ENCODE data around the gene ZBED4. TPM values are rescaled to one million over a fixed set of nuclear protein-coding genes. Genes with fewer than 3 reads are reported as not detected.

ZBED4 gene
- total RNA-seq, 1 experiment from 2014 or later: 23.0 TPM

DNA sequence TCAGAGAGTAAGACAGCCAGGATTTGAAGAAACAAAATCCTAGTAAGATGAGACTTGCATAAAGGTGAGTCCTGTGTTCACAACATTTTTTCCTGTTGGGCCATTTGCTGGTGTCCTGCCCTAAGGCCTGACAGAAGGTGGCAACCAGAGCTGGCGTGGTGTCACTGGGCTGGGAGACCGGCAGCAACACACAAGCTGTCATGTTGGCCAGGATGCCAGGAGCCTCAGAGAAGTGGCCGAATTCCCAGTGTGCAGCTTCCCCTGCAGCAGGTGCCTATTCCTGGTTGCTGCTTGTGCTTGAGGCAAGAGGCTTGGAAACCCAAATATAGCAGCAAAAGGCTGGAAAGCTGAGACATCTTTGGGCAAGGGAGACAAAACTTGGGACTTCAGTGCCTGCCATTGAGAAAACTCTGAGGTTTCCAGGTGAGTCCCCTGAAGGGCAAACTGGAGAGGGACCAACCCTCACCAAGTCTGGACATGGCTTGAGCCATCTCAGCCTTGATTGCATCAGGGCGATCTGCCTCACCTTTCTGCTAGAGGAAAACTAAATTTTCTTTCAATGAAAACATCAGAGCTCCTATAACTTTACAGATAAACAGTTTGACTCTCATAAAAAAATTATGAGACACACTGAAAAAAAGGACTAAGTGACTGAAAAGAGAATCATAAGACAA, 38.7 kb downstream of the ZBED4 start:
- H3K4ac ChIP-seq (ENCODE audit: low read depth, low read length): no peak overlapping the region
- no peak overlapping the region for H2AK5ac ChIP-seq (ENCODE audit: insufficient read length, low read length)
- no peak overlapping the region for H2BK15ac ChIP-seq (ENCODE audit: low read depth, low read length)
- no peak overlapping the region for H3K18ac ChIP-seq (ENCODE audit: insufficient read length, low read depth, low read length)
- H3K4me1 ChIP-seq (ENCODE audit: insufficient read depth, low read length): no peaks in the 10 kb centered on the region
- H3K36me3 Mint-ChIP-seq (ENCODE audit: insufficient read depth in 1 of 3, low read depth in 3 of 3): peaks cover 52 to 71% (median 70%) of the 10 kb centered on the region in 3 experiments
- no peak overlapping the region for H3K4me3 Mint-ChIP-seq
- no peak overlapping the region for H3K4me2 ChIP-seq (ENCODE audit: insufficient read depth, insufficient read length, low read length)
- no peaks in the 10 kb centered on the region for H3K27me3 ChIP-seq (ENCODE audit: insufficient read depth, low read length)
- H3K23ac ChIP-seq (ENCODE audit: insufficient read length, low read depth, low read length): no peak overlapping the region
- H3K9me3 Mint-ChIP-seq: peaks cover 25 to 45% of the 10 kb centered on the region in 2 experiments
- H4K5ac ChIP-seq (ENCODE audit: insufficient read length, low read depth, low read length): no peak overlapping the region
- no peaks in the 10 kb centered on the region for H3K79me1 ChIP-seq (ENCODE audit: insufficient read depth, low read depth, low read length, poor library complexity, severe bottlenecking)
- H3K27ac Mint-ChIP-seq: no peak overlapping the region
- no peak overlapping the region for H4K8ac ChIP-seq (replicated peaks; ENCODE audit: insufficient read length, low read depth, low read length)
- H4K20me1 ChIP-seq (ENCODE audit: control insufficient read depth, insufficient read depth, insufficient read length): no peaks in the 10 kb centered on the region
- H3K56ac ChIP-seq (ENCODE audit: insufficient read length, low read depth, low read length): no peak overlapping the region
- no peaks in the 10 kb centered on the region for H3K27me3 Mint-ChIP-seq (ENCODE audit: low read depth)
- no peak overlapping the region for H2BK12ac ChIP-seq (ENCODE audit: insufficient read length, low read depth, low read length)
- no CpG with 5 or more reads among the region's 4 CpGs for WGBS (ENCODE audit: extremely low coverage, insufficient read length, low lambda C conversion rate)
- H4K91ac ChIP-seq (ENCODE audit: insufficient read length, low read depth, low read length): no peak overlapping the region
- H2BK120ac ChIP-seq (ENCODE audit: low read depth, low read length, poor library complexity, severe bottlenecking): no peak overlapping the region
- H2BK20ac ChIP-seq (ENCODE audit: low read depth, low read length, poor library complexity, severe bottlenecking): no peak overlapping the region
- no peaks in the 10 kb centered on the region for H3K79me2 ChIP-seq (ENCODE audit: insufficient read depth, low read length)
- H3T11ph ChIP-seq (ENCODE audit: low read length): no peak overlapping the region
- no peaks in the 10 kb centered on the region for H3K9me3 ChIP-seq (ENCODE audit: control insufficient read depth, low read depth, low read length)
- no peak for DNase-seq
- H3K4me1 Mint-ChIP-seq: no peaks in the 10 kb centered on the region
- H3K27ac ChIP-seq (ENCODE audit: insufficient read length, low read depth, low read length): no peak overlapping the region
- TF ChIP-seq, protein P1, sequence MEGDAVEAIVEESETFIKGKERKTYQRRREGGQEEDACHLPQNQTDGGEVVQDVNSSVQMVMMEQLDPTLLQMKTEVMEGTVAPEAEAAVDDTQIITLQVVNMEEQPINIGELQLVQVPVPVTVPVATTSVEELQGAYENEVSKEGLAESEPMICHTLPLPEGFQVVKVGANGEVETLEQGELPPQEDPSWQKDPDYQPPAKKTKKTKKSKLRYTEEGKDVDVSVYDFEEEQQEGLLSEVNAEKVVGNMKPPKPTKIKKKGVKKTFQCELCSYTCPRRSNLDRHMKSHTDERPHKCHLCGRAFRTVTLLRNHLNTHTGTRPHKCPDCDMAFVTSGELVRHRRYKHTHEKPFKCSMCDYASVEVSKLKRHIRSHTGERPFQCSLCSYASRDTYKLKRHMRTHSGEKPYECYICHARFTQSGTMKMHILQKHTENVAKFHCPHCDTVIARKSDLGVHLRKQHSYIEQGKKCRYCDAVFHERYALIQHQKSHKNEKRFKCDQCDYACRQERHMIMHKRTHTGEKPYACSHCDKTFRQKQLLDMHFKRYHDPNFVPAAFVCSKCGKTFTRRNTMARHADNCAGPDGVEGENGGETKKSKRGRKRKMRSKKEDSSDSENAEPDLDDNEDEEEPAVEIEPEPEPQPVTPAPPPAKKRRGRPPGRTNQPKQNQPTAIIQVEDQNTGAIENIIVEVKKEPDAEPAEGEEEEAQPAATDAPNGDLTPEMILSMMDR (conservative IDR thresholded peaks at IDR 0.05): no peak
- H2AFZ ChIP-seq (ENCODE audit: low read length): no peak overlapping the region
- H3K9ac ChIP-seq (ENCODE audit: extremely low read depth, insufficient read length, low read length): no peak overlapping the region
- H2BK5ac ChIP-seq (ENCODE audit: insufficient read length, low read length): no peak overlapping the region
- no peak overlapping the region for H3K14ac ChIP-seq (ENCODE audit: insufficient read depth, low read length)
- no peaks in the 10 kb centered on the region for H3K23me2 ChIP-seq (ENCODE audit: insufficient read length, low read depth, low read length, poor library complexity, severe bottlenecking)

Data from H9 (cell line).